Spleen (tissue), 7 donors: ENCODE measurements around the gene FAM236B.
"Not testable (repeated sequence)": the region's sequence is repeated elsewhere in the genome, so short reads cannot be mapped to it uniquely, and the experiment has no call there.

Experiments
- POLR2A ChIP-seq, 3 donors: fragments of 450-650 bp; IDR thresholded peaks; one replicate each; pipeline ENCODE4 v1.5.1; 2017; ENCODE audit warnings: antibody characterized with exemption in 3 of 3, mild to moderate bottlenecking in 1 of 3
- TF ChIP-seq, protein P1 (sequence below), 11 experiments: fragments of 200-600 bp in 7 of 11; fragments of 450-650 bp in 4 of 11; sonication (generic) in 4 of 11; IDR thresholded peaks in 8 of 11; conservative IDR thresholded peaks in 3 of 11; 1 replicate in 7 of 11; 2 replicates in 4 of 11; pipeline versions ENCODE4 v1.4.0 to v1.8.0; 2016 to 2021; ENCODE audit warnings: antibody characterized with exemption in 11 of 11, inconsistent platforms in 4 of 11, mild to moderate bottlenecking in 1 of 11
- donor health status: DM: no; HTN: no; CAD: no; lungs with moderate emphysema.
- donor health status: DM: no; HTN: no; CAD: no.
- donor health status: DM: no; HTN: no; CAD: no.

DNA sequence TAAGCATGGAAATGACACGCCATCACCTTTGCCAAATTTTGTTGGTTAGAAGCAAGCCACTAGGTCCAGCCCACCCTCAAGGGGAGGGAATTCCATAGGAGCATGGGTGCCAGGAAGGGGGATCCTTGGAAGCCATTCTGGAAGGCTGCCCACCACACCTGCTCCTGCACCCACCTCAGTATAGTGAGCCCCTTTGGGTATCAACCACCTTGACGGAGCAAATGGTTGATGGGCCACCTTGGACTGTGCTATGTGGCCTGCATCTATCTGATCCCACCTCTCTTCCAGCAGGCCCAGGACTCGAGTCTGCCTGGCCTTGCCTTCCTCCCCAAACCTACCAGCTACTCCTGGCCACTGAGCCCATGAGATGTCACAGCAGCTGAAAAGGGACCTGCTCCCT, 7.9 kb upstream of the FAM236B start:
- TF ChIP-seq, protein P1, sequence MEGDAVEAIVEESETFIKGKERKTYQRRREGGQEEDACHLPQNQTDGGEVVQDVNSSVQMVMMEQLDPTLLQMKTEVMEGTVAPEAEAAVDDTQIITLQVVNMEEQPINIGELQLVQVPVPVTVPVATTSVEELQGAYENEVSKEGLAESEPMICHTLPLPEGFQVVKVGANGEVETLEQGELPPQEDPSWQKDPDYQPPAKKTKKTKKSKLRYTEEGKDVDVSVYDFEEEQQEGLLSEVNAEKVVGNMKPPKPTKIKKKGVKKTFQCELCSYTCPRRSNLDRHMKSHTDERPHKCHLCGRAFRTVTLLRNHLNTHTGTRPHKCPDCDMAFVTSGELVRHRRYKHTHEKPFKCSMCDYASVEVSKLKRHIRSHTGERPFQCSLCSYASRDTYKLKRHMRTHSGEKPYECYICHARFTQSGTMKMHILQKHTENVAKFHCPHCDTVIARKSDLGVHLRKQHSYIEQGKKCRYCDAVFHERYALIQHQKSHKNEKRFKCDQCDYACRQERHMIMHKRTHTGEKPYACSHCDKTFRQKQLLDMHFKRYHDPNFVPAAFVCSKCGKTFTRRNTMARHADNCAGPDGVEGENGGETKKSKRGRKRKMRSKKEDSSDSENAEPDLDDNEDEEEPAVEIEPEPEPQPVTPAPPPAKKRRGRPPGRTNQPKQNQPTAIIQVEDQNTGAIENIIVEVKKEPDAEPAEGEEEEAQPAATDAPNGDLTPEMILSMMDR (IDR thresholded peaks at IDR 0.05 in 8 of 11, conservative IDR thresholded peaks at IDR 0.05 in 3 of 11), result not testable (repeated sequence)
- not testable (repeated sequence) for TF ChIP-seq POLR2A (IDR thresholded peaks at IDR 0.05)
